NCI-H1092 (cell line): ENCODE data around the gene AFF1.
"Not testable (repeated sequence)": the region's sequence is repeated elsewhere in the genome, so short reads cannot be mapped to it uniquely, and the experiment has no call there.

Experiments
- DNase-seq: peaks from one replicate; lab custom pipeline; 2025; lab: John Stamatoyannopoulos, UW

Gene AFF1

GRCh38 chr4:86977621-86978184 lies 42.9 kb downstream of the AFF1 start:
- no peak for DNase-seq

- DNase-seq: no peak
Observed at GRCh38 chr4:86978709-86979108, 43.9 kb downstream of the AFF1 start.

- DNase-seq: no peak
Observed at GRCh38 chr4:86980230-86980629, 45.4 kb downstream of the AFF1 start.

GRCh38 chr4:86981789-86982188 lies 47.0 kb downstream of the AFF1 start:
- no peak for DNase-seq

- DNase-seq: not testable (repeated sequence)
Observed at GRCh38 chr4:86985852-86986251, 51.0 kb downstream of the AFF1 start.

GRCh38 chr4:86989658-86990057 lies 54.8 kb downstream of the AFF1 start:
- not testable (repeated sequence) for DNase-seq

GRCh38 chr4:86990510-86990909 lies 55.7 kb downstream of the AFF1 start:
- no peak for DNase-seq

- DNase-seq: no peak
Observed at GRCh38 chr4:86991994-86992393, 57.2 kb downstream of the AFF1 start.

GRCh38 chr4:86993909-86994681 lies 59.3 kb downstream of the AFF1 start:
- DNase-seq: no peak

- DNase-seq: no peak
Observed at GRCh38 chr4:86994686-86995085, 59.9 kb downstream of the AFF1 start.

GRCh38 chr4:86996510-86996909 lies 61.7 kb downstream of the AFF1 start:
- DNase-seq: not testable (repeated sequence)

GRCh38 chr4:86999136-86999643 lies 64.4 kb downstream of the AFF1 start:
- no peak for DNase-seq

GRCh38 chr4:87002682-87003043 lies 67.9 kb downstream of the AFF1 start:
- DNase-seq: no peak

GRCh38 chr4:87003266-87003665 lies 68.5 kb downstream of the AFF1 start:
- no peak for DNase-seq

- no peak for DNase-seq
Observed at GRCh38 chr4:87005369-87005689, 70.5 kb downstream of the AFF1 start.

GRCh38 chr4:87005690-87006425 lies 71.0 kb downstream of the AFF1 start:
- peak; percentile 7 for DNase-seq

GRCh38 chr4:87006426-87006675 lies 71.5 kb downstream of the AFF1 start:
- no peak for DNase-seq

GRCh38 chr4:87006676-87007527 lies 72.1 kb downstream of the AFF1 start:
- peak; percentile 87 for DNase-seq

- DNase-seq: peak; percentile 38
Observed at GRCh38 chr4:87007528-87008446, 73.0 kb downstream of the AFF1 start.

- DNase-seq: no peak
Observed at GRCh38 chr4:87009095-87009648, 74.4 kb downstream of the AFF1 start.

GRCh38 chr4:87010192-87010591 lies 75.4 kb downstream of the AFF1 start:
- DNase-seq: no peak
